HTERT RPE-1 (cell line): Measurements from ENCODE around the gene ZNF35.

Experiments
- in situ Hi-C: fragments of 300-500 bp; cut with MboI; formaldehyde crosslinking; loops from 4 replicates; pipeline ENCODE4 v1.14.3; 2020; ENCODE audit warnings: low sequenced_read_pairs

ZNF35 gene

GRCh38 chr3:44682182-44682896 lies 33.8 kb downstream of the ZNF35 start:
- in situ Hi-C loops: no loop called here

- in situ Hi-C loops: no loop called here
These were observed 36.7 kb downstream of the ZNF35 start for GRCh38 chr3:44685128-44685800.

- in situ Hi-C loops: no loop called here
These were observed 39.4 kb downstream of the ZNF35 start for GRCh38 chr3:44687898-44688297.
